Measurements from ENCODE around the gene VWA5B1. TPM values are rescaled to one million over a fixed set of nuclear protein-coding genes. Genes with fewer than 3 reads are reported as not detected.
"Not testable (repeated sequence)": the region's sequence is repeated elsewhere in the genome, so short reads cannot be mapped to it uniquely, and the experiment has no call there.

VWA5B1 gene
- total RNA-seq, 1 experiment from 2014 or later: not detected

DNA sequence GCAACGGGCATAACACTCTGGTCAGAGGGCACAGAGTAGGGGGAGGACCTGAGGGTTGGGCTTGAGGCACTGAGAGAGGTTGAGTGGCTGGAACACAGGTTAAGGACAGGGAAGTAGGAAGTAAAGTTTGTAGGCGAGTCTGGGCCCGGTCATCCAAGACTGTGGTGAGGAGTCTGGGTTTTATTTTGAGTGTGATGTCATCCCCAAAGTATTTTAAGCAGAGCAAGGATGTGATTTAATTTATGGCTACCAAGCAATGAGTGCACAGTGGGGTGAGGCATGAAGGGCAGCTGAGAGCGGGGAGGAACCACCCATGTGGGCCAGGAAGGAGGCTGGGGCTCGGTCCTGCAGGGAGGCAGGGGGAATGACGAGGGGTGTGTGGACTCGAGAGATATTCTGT lies 11.2 kb upstream of the VWA5B1 start:
- DNase-seq (ENCODE audit: low spot score): peak; percentile 79

DNA sequence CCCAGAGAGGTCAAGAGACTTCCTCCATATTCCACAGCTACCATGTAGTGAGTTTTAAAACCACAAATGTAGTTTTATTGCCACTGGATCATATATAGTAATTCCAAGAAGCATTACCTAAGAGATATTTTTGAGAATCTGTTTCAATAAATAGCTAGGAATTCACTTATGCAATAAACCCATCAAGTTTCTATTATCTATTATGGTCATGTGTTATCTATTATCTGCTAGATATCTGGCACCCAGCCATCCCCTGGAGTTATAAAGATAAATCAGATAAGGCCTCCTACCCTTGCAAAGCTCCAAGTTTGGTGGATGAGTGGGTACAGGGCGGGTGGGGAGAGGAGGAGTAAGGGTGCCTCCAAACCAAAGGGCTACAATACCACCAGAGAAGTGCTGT lies 10.3 kb upstream of the VWA5B1 start:
- DNase-seq (ENCODE audit: low spot score): no peak

DNA sequence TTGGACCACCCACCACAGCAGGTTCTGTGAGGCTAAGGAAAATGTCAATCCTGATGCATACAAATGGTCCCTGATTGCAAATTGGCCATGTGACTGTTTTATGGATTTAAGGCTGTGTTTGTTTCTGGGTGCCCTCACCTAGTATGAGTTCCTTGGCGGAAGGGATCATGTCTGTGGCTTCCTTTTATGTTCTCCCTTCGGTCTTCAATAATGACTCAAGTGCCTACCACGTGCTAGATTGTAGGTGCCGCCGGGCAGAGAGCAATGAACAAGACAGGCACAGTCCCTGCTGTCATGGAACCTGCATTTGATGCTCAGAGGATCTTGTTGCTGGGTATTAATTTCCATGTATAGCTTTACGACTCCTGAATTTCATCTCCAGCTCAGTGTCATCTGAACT lies 9.8 kb upstream of the VWA5B1 start:
- no peak for DNase-seq (ENCODE audit: low spot score)

DNA sequence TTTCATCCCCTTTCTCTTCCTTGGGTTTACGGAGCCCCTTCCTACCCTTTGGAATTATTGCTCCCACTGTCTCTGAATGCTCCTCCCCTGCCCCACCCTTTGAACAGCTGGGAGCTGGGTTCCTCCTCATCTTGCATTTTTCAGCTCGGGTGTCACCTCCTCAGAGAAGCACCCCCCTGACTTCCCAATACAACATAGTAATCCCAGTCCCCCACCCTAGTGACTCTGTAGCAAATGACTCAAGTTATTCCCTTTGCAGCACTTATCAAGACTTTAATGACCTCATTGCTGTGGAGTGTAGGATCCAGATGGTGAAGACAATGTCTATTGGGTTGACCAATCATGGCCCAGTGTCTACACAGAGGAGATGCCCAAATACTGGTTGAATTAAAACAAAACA lies 8.9 kb upstream of the VWA5B1 start:
- DNase-seq (ENCODE audit: low spot score): peak; percentile 80

DNA sequence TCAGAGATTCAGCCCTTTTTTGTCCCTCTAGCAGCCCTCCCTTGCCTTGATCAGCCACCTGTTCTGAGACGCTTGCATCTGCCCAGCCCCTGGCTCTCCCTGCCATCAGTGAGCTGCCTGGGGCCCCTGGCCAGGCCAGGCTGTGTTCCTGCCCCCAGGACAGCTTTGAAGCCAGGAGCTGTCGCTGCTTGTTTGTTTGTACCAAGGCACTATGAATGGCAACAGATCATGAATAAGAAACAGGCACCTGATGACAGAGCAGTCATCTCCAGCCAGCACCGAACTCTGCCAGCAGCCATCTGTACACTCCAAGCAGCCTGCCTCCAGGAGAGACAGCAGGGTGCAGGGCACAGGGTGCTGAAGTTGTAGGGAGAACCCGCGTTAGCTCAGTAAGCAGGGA lies 8.1 kb upstream of the VWA5B1 start:
- DNase-seq (ENCODE audit: low spot score): no peak

DNA sequence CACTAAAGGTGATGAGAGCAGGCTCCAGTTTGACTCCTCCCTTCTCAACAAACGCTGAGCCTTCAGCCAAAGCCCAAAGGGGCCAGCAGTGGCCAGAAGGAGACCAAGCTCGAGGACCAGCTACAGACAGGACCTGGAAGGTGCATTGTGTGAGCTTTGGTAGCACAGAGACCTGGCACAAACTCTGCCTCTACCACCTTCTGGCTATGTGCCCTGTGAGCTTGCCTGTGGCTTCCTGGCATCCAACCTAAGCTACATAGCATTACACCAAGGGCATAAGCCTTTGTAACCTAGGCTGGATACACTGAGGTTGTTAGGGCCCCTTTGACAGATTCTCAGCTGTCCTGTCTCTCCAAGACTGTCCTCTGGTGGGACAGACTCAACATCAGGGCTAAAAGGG lies 6.6 kb upstream of the VWA5B1 start:
- DNase-seq (ENCODE audit: low spot score): no peak

DNA sequence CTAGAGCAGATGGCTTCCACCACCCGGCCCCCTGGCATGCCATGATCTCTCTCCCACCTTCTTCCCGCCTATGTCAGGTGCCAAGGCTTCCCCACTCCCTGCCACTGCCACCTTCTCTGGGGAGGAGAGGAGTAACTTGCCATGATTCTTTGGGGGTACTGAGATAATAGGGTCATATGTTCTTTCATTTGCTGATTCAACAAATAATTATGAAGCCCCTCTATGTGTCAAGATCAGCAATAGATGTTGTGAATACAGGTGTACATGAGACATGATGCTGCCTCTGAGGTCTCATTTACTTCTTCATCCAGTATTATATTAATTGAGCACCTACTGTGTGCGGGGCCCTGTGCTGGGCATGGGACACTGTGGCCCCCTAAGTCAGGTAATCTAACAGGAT lies 6.0 kb upstream of the VWA5B1 start:
- DNase-seq (ENCODE audit: low spot score): no peak

DNA sequence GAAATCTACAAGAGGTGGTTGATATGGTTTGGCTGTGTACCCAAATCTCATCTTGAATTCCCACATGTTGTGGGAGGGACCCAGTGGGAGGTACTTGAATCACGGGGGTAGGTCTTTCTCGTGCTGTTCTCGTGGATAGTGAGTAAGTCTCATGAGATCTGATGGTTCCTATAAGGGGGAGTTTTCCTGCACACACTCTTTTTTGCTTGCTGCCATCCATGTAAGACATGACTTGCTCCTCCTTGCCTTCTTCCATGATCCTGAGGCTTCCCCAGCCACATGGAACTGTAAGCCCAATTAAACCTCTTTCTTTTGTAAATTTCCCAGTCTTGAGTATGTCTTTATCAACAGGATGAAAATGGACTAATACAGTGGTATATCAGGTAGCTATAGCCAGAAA lies 5.2 kb upstream of the VWA5B1 start:
- no peak for DNase-seq (ENCODE audit: low spot score)

DNA sequence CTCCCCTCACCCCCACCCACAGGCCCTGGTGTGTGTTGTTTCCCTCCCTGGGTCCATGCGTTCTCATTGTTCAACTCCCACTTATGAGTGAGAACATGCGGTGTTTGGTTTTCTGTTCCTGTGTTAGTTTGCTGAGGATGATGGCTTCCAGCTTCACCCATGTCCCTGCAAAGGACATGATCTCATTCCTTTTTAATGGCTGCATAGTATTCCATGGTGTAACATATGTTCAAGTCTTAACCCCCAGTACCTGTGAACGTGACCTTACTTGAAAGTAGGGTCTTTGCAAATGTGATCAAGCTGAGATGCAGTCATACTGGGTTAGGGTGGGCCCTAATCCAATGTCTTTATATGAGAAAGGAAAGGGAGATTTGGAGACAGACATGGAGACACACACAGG lies 3.0 kb upstream of the VWA5B1 start:
- not testable (repeated sequence) for DNase-seq (ENCODE audit: low spot score)

DNA sequence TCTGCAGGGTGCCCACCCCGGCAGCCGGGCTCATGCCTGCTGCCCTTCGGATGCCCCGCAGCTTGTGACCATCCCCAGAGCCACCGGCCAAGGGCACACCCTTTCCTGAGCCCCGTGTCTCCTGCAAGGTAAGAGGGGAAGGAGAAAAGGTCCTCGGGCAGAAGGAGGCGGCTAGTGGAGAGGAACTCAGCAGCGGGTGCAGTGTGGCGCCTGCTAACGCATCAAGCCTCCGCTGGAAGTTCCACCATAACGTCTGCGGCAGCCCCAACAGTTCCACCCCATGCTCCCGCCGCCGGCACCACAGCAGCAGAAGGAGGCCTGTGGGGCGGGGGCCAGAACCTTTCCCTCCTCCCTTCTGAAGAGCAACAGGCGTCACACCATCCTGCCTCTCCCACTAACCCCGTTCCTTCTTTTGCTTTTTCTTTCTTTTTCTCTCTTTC lies 990 bp downstream of the VWA5B1 start:
- no peak for DNase-seq (ENCODE audit: low spot score)

DNA sequence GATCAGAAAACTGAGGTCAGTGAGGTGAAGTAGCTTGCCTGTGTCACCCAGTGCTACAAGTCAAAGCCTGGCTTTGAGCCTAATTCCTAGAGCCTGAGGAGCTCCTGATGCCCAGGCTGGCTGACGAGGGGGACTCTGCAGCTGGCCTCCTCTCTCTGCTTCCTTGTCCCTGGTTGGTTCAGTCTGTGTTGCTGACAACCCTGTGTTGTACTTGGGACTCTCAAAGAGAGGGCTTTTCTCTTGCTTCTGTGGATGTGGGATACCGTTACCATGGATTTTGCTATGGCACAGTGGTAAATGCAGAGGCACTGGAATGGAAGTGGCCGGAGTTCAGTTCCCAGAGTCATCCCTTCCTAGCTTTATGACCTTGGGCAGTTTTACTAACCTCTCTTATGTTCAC lies 8.0 kb downstream of the VWA5B1 start:
- no peak for DNase-seq (ENCODE audit: low spot score)

DNA sequence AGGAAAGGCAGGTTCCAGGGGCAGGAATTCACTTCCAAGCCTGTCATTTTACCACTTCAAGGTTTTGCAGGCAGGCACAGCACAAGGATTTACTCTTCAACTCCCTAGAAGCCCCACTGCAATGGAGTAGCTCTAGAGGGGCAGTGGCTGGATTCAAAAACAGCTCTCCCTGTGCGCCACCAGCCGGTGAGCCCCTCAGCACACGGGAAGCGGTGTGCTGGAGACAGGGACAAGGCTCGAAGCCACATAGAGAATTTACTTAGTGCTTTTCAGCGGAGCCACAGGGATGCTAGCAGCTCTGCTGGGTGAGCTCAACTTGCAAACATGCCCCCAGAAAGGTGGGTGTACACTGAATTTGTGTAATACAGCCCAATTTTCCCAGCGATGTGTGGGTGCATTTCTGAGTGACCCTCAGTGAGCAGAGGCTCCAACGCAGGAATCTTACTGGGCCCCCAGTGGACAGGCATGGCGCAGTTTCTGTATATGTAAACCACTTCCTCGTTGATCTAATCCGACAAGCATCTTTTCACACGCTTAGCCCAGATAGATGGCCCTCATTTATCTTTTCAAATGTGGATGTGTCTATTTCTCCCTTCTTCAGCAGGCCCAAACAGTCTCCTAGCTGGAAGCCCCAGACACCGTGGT lies 10.9 kb downstream of the VWA5B1 start:
- no peak for DNase-seq (ENCODE audit: low spot score)

DNA sequence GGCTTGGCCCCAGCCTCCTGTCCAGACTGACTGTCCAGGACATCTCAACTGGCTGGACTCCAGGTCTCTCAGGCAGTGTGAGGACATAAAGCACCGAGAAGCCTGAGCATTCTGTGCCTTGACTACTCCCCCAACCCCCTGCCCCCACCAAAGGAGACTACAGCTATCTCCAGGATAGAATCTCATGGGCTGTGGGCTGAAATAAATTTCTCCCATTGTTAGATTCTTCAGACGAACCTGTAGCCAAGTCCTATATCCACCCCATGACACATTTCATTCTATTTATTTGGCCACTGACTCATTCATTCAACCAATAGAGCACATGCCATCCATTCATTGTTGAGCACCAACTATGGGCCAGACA lies 11.4 kb downstream of the VWA5B1 start:
- no peak for DNase-seq (ENCODE audit: low spot score)

DNA sequence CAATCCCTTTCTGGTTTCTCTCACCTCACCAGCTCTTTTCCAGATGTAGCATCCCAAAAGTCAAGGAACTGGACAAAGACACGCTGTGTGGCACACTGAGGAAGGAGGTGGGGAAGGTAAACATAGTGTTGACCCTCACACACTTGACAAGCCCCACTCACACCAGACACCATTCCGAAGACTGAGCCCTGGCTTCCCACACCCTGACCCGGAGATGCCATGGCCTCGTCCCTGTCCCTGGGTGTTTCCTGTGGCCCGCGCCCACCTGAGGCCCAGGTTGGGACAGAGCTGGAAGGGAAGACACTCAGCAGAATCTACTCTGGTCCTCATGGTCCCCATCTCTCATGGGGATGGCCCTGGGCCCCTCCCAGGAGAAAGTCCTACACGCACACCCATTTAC lies 16.4 kb downstream of the VWA5B1 start:
- no peak for DNase-seq (ENCODE audit: low spot score)

DNA sequence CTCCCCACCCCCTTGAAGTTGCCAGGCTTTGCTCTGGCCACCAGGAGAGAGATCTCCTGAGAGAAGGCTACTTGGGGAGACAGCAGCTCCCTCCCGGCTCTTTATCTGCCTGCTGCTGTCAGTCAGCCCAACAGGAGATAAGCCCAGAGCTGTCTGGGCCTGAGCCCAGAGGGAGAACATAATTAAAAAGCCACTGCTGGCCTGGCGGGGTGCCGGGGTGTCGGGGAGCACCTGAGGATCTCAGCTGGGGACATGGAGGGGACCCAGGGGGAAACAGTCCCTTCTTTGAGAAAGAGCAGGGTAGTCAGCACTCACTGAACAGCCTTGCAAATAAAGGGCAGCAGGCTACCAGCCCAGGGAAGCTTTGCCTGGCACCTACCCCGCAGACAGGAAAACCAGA lies 17.9 kb downstream of the VWA5B1 start:
- no peak for DNase-seq (ENCODE audit: low spot score)

DNA sequence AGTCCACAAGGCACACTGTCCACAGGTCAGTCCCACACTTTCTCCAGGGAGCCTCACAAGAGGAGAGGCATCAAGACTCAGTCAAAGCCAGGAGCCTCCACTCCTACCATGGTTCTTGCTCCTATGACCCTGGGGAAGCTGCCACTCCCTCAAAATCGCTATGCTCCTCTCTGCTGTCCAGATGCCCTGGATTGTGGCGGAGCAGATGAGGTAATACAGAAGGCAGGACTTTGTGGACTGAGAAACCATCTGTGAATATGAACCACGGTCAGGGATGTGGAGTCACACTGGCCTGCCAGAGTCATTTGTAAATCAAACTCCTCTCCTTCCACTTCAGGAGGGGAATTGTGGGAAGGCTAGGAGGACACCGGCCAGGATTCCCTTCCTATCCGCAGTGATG lies 20.6 kb downstream of the VWA5B1 start:
- DNase-seq (ENCODE audit: low spot score): no peak

DNA sequence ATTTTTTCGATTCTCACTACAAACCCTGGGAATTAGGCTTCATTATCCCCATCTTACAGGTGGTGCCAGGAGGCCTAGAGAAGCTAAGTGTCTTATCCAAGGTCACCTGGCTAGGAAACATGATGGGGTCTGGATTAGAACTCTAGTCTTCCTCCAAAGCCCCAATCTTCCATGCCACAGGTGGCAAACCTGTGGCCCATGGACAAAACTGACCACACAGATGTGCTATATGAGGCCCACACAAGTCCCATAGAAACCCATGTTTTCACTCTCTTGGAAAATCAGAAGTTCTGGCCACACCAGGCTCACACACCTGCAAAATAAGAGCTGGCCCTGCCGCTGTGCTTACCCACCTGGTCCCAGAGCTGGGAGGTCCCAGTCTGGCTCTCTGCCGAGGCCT lies 21.6 kb downstream of the VWA5B1 start:
- no peak for DNase-seq (ENCODE audit: low spot score)

DNA sequence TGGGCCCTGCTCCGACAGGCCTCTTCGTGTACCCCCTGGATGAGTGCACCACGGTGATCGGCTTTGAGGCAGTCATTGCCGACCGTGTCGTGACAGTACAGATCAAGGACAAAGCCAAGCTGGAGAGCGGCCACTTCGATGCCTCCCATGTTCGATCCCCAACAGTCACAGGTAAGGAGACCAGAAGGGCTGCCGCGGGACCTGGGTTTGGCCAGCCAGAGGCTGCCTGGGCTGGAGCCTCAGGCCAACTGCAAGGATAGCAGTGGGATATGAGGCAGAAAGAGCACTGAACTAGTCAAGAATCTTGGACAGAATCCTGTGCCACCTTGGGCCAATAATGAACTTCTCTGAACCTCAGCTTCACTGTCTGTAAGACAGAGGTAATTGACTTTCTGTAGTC lies 22.1 kb downstream of the VWA5B1 start:
- DNase-seq (ENCODE audit: low spot score): no peak

DNA sequence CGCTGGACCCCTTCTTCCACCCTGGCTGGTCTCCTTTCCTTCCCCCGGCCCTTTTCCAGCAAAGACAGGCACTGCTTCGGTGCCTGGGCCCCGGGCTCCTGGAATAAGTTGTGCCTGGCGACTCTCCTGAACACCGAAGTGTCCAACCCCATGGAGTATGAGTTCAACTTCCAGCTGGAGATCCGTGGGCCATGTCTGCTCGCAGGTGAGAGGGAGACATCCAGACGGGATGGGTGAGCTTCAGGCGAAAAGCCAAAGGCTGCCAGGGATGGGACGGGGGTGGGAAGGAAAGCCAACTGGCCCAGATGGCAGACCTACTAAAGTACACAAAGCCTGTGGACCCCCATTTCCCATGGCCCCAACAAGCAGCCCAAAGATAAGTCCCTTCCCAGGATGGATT lies 26.8 kb downstream of the VWA5B1 start:
- DNase-seq (ENCODE audit: low spot score): no peak

DNA sequence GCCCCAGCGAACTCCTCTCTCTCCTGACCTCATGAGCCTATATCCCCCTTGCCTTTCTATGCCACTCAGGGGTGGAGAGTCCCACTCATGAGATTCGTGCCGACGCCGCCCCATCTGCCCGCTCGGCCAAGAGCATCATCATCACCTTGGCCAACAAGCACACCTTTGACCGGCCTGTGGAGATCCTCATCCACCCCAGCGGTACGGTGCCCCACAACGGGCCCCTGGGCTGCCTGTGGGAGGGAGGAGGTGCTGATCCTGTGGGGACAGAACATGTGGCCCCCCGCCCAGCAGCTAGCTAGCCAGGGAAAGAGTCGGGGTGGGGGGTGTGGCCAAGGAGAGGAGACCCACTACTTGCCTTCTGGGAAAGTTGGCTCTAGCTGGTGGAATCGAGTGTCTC lies 27.8 kb downstream of the VWA5B1 start:
- no peak for DNase-seq (ENCODE audit: low spot score)

DNA sequence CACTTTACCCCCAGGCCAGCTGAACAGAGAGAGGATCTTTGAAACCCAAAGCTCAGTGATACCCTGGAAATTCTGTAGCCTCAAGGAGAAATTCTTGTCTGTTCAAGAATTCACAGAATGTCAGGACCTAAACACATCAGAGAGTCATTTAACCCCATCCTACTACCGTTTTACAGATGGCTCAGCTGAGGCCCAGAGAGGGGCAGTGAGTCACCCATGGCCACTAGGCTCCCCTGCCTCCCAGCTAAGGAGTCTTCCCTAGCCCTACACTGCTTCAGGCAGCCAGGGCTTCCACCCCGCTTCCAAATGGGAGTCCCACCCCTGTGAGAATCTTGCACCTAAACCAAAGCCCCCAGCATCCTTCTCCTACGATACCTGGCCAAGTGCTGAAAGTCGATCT lies 28.3 kb downstream of the VWA5B1 start:
- DNase-seq (ENCODE audit: low spot score): no peak

DNA sequence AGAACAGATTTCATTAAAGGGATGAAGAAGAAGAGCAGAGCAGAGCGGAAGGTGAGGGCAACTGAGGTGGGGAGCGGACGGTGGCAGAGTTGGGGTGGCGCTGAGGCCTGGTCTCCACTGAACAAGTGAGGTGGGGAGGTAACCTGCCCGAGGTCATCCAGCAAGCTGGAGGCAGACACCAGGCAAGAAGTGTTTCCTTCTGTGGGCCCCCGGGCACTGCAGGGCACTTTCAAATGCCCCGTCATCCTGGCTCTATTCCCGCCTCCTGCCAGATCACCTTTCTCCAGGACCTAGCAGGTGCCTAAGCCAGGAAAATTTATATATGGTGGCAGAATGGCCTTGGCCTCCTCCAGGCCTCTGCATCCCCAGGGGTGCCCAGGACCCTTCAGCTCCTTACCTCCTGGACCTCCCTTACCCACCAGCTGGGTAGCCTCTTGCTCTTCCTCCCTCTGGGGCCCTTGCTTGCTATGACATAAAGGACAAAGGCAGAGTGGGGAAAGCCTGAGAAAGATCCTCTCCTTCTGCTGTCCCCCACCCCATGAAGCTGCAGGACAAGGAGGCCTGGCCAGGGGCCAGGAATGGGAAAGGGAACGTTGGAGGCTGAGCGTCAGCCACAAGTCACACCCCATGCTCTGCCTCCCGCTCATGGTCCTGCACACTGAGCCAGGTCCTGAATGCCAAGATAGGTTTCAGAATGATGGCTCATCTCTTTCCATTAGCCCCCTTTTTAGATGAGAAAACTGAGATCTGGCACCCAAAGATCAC lies 29.0 kb downstream of the VWA5B1 start:
- no peak for DNase-seq (ENCODE audit: low spot score)

DNA sequence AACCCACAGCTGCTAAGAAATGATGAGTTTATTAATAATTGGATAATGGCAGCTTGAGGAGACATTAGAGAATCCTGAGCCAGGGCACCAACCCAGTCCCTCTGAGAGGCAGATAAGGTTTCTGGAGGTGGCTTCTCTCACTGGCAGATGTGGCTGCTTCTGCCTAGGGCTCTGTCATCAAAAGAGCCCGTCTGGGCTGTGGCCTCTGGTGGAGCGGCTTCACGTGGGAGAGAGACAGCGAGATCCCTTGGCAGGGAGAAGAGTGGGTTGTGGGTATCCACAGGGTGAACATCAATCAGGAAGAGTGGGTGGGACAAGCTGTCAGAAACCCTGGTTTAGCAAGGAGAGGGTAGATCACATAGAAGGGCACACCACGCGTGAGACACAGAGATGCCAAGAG lies 30.0 kb downstream of the VWA5B1 start:
- no peak for DNase-seq (ENCODE audit: low spot score)

DNA sequence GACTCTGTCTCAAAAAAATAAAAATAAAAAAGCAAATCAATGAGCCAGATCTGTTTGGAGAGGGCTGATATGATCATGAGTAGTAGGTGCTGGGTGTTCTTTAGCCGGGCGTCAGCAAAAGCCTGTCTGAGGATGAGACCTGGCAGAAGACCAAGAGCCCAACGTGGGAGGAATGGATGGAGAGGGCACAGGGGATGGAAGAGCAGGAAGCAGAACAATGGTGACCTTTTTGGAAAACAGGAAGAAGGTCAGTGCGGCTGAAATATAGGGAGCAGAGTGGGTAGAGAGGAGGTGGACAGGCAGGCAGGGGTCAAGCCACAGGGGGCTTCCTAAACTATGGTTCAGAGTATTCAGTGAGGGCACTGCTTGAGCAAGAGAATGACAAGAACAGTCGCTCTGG lies 30.9 kb downstream of the VWA5B1 start:
- DNase-seq (ENCODE audit: low spot score): no peak
